Stimulated activated CD4-positive, alpha-beta T cell treated with anti-CD3 and anti-CD28 coated beads, TNF-alpha, amount 100 ng/mL, for 1 hour (primary cell): ENCODE data around the gene PRDM16.

ENCODE experiments used
- DNase-seq, 3 donors: peaks; one replicate each; pipeline ENCODE4 v3.0.0-alpha.2; 2020; ENCODE audit warnings: low read depth in 3 of 3, low spot score in 1 of 3

Gene PRDM16

GRCh38 chr1:3197781-3198316 is 128.8 kb downstream of the PRDM16 start:
- DNase-seq, result no peak

GRCh38 chr1:3198371-3199271 is 129.6 kb downstream of the PRDM16 start:
- no peak for DNase-seq

- DNase-seq, result no peak
Measured at GRCh38 chr1:3204725-3205124, 135.7 kb downstream of the PRDM16 start.

- no peak for DNase-seq
Measured at GRCh38 chr1:3205815-3206214, 136.8 kb downstream of the PRDM16 start.

GRCh38 chr1:3206696-3207095 is 137.7 kb downstream of the PRDM16 start:
- no peak for DNase-seq

- DNase-seq, result no peak
Measured at GRCh38 chr1:3207217-3207848, 138.3 kb downstream of the PRDM16 start.

GRCh38 chr1:3208819-3209200 is 139.8 kb downstream of the PRDM16 start:
- no peak for DNase-seq

GRCh38 chr1:3209201-3209600 is 140.2 kb downstream of the PRDM16 start:
- no peak for DNase-seq

- no peak for DNase-seq
Measured at GRCh38 chr1:3211582-3212375, 142.8 kb downstream of the PRDM16 start.

- DNase-seq, result no peak
Measured at GRCh38 chr1:3212453-3213355, 143.7 kb downstream of the PRDM16 start.

- DNase-seq, result no peak
Measured at GRCh38 chr1:3213730-3214129, 144.7 kb downstream of the PRDM16 start.

GRCh38 chr1:3215198-3216014 is 146.4 kb downstream of the PRDM16 start:
- no peak for DNase-seq

- no peak for DNase-seq
Measured at GRCh38 chr1:3216015-3216391, 147.0 kb downstream of the PRDM16 start.

GRCh38 chr1:3217181-3217641 is 148.2 kb downstream of the PRDM16 start:
- DNase-seq, result no peak

- no peak for DNase-seq
Measured at GRCh38 chr1:3217979-3218679, 149.1 kb downstream of the PRDM16 start.

- no peak for DNase-seq
Measured at GRCh38 chr1:3219005-3219790, 150.2 kb downstream of the PRDM16 start.

GRCh38 chr1:3219791-3220467 is 150.9 kb downstream of the PRDM16 start:
- no peak for DNase-seq
